HepG2 (cell line): ENCODE data around the gene ADGRV1.

Source experiments
- CCAR2 ChIP-seq: fragments of 200-400 bp; formaldehyde crosslinking; optimal IDR thresholded peaks from 2 replicates; pipeline ENCODE3; 2018; ENCODE audit warnings: low read depth, mild to moderate bottlenecking, low read length, moderate library complexity
- CENPBD1 ChIP-seq: sonication (generic); formaldehyde crosslinking; IDR thresholded peaks from 2 replicates; pipeline ENCODE4 v1.8.0; 2022; ENCODE audit warnings: missing genetic modification reagents, low read depth, mild to moderate bottlenecking, borderline replicate concordance
- KDM1A ChIP-seq: IDR thresholded peaks from 2 replicates; pipeline ENCODE4 v1.6.1; 2016; ENCODE audit warnings: missing compliant biosample characterization
- ZMAT5 ChIP-seq: sonication (generic); formaldehyde crosslinking; IDR thresholded peaks from 2 replicates; pipeline ENCODE4 v1.5.0; 2020; ENCODE audit warnings: mild to moderate bottlenecking, low read depth, missing genetic modification reagents, borderline replicate concordance

- TF ChIP-seq ZMAT5 (CRISPR knock-in tag) (no peak), KDM1A (CRISPR knock-in tag) (no peak), CCAR2 (no peak), CENPBD1 (CRISPR knock-in tag) (no peak)
These were observed 96.8 kb downstream of the ADGRV1 start for GRCh38 chr5:90655423-90655822.
